HG02678 (cell line): ENCODE measurements around the gene MGST1.
A peak's percentile ranks its signal among the peaks of the same experiment; 100 is the strongest.
"Not testable (repeated sequence)": the region's sequence is repeated elsewhere in the genome, so short reads cannot be mapped to it uniquely, and the experiment has no call there.

Source experiments
- ATAC-seq: cut with Tn5 transposase; IDR thresholded peaks from one replicate; pipeline ENCODE4 v1.9.1; 2021; ENCODE audit warnings: mild to moderate bottlenecking, moderate library complexity; ENCODE audit not compliant: unreplicated experiment

MGST1 gene

GRCh38 chr12:16350682-16351081 is 3.2 kb downstream of the MGST1 start:
- ATAC-seq = no peak

GRCh38 chr12:16352481-16352880 is 5.0 kb downstream of the MGST1 start:
- ATAC-seq = no peak

GRCh38 chr12:16358878-16359277 is 11.4 kb downstream of the MGST1 start:
- ATAC-seq = no peak

GRCh38 chr12:16359512-16360491 is 12.4 kb downstream of the MGST1 start:
- ATAC-seq = peak; percentile 50

- no peak for ATAC-seq
Measured at GRCh38 chr12:16361142-16361783, 13.8 kb downstream of the MGST1 start.

- no peak for ATAC-seq
Measured at GRCh38 chr12:16362550-16362949, 15.1 kb downstream of the MGST1 start.

- ATAC-seq = no peak
Measured at GRCh38 chr12:16369156-16369555, 21.7 kb downstream of the MGST1 start.

GRCh38 chr12:16370096-16370495 is 22.7 kb downstream of the MGST1 start:
- ATAC-seq = no peak

GRCh38 chr12:16382652-16383312 is 35.3 kb downstream of the MGST1 start:
- ATAC-seq = not testable (repeated sequence)

- ATAC-seq = no peak
Measured at GRCh38 chr12:16384732-16385131, 37.3 kb downstream of the MGST1 start.

GRCh38 chr12:16385782-16386646 is 38.6 kb downstream of the MGST1 start:
- no peak for ATAC-seq

GRCh38 chr12:16387919-16388318 is 40.5 kb downstream of the MGST1 start:
- ATAC-seq = no peak

- no peak for ATAC-seq
Measured at GRCh38 chr12:16389594-16389993, 42.1 kb downstream of the MGST1 start.

GRCh38 chr12:16392846-16393535 is 45.5 kb downstream of the MGST1 start:
- no peak for ATAC-seq

GRCh38 chr12:16399101-16399500 is 51.7 kb downstream of the MGST1 start:
- ATAC-seq = no peak

GRCh38 chr12:16401835-16402234 is 54.4 kb downstream of the MGST1 start:
- not testable (repeated sequence) for ATAC-seq

- no peak for ATAC-seq
Measured at GRCh38 chr12:16407346-16407745, 59.9 kb downstream of the MGST1 start.
